ENCODE data around the gene DIAPH2. TPM values are rescaled to one million over a fixed set of nuclear protein-coding genes. Genes with fewer than 3 reads are reported as not detected.

The DIAPH2 gene
- total RNA-seq, 1 donor from 2014 or later, result 34.2 TPM

DNA sequence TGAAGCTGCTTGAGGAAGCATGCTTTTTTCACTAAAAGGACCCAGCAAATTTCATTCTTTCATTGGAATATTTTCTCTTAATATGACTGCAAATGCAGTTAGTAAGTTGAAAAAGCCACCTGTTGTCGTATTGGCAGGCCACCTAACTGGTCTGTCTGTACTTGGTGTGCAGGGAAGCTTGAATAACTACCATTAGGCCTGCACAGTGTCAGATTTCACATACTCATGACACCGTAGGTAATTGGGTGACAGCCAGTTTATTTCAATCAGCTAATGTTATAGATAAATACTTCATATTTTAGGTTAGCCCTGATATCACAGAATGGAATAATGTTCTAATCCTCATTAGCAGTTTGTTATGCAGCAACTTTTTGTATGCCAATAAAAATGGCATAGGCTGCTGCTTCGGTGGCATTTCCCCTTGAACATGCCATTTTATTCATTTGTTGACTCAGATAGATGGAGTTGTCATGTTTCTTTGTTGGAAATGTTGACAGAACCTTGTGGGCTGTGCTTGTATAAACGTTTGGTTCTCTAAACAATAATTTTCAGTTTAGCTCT lies 372.8 kb downstream of the DIAPH2 start:
- DNase-seq (no peak), ATAC-seq (no peak)
- H3K4me3 ChIP-seq, result no peak overlapping the region
- no peak for TF ChIP-seq CTCF (IDR thresholded peaks at IDR 0.05)
- H3K9me3 ChIP-seq, result no peaks in the 10 kb centered on the region
- no peaks in the 10 kb centered on the region for H3K36me3 ChIP-seq
- H3K4me1 ChIP-seq, result no peaks in the 10 kb centered on the region
- intact Hi-C loops (cut with DNase I), result no loop called here
- H3K27me3 ChIP-seq (ENCODE audit: low read depth), result no peaks in the 10 kb centered on the region
- no peak overlapping the region for H3K27ac ChIP-seq

DNA sequence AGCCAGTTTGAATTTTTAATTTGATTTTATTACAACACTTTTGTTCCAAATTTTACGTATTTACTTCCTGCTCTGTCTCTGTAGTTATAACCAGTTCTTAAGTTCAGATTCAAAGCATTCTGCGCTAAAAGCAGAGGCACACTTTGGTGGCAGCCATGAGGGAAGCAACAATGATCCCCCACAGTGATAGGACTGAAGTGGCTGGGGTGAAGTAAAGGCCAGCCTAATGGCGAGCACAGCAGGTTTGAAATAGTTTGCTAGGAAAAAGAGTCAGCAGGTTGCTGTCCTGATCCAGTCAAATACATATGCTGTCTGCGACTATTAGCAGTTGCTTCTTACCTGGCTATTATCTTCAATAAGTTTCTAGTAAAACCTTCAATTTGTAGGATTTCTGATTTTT lies 375.4 kb downstream of the DIAPH2 start:
- H3K4me3 ChIP-seq, result no peak overlapping the region

GRCh38 chrX:97065066-97065465 lies 380.4 kb downstream of the DIAPH2 start:
- Histone ChIP-seq H3K27ac (no peak overlapping the region), H3K4me3 (no peak overlapping the region), H3K36me3 (no peaks in the 10 kb centered on the region), H3K9me3 (no peaks in the 10 kb centered on the region), H3K27me3 (ENCODE audit: low read depth) (no peaks in the 10 kb centered on the region), H3K4me1 (no peaks in the 10 kb centered on the region)
- TF ChIP-seq CTCF (IDR thresholded peaks at IDR 0.05), result no peak
- intact Hi-C loops (cut with DNase I), result no loop called here
- DNase-seq (no peak), ATAC-seq (no peak)

More for the DNA sequence above, 375.4 kb downstream of the DIAPH2 start:
- Histone ChIP-seq H3K9me3 (no peaks in the 10 kb centered on the region), H3K27me3 (ENCODE audit: low read depth) (no peaks in the 10 kb centered on the region), H3K4me1 (no peaks in the 10 kb centered on the region), H3K27ac (no peak overlapping the region), H3K36me3 (no peaks in the 10 kb centered on the region)
- TF ChIP-seq CTCF (IDR thresholded peaks at IDR 0.05), result no peak
- DNase-seq (no peak), ATAC-seq (no peak)
- intact Hi-C loops (cut with DNase I), result no loop called here

- DNase-seq, result no peak
- Histone ChIP-seq H3K9me3 (no peaks in the 10 kb centered on the region), H3K4me3 (no peak overlapping the region), H3K36me3 (no peaks in the 10 kb centered on the region), H3K27ac (no peak overlapping the region), H3K27me3 (ENCODE audit: low read depth) (no peaks in the 10 kb centered on the region), H3K4me1 (no peaks in the 10 kb centered on the region)
- intact Hi-C loops (cut with DNase I), result no loop called here
- no peak for TF ChIP-seq CTCF (IDR thresholded peaks at IDR 0.05)
- ATAC-seq, result no peak
Measured at GRCh38 chrX:97065973-97066372, 381.3 kb downstream of the DIAPH2 start.

DNA sequence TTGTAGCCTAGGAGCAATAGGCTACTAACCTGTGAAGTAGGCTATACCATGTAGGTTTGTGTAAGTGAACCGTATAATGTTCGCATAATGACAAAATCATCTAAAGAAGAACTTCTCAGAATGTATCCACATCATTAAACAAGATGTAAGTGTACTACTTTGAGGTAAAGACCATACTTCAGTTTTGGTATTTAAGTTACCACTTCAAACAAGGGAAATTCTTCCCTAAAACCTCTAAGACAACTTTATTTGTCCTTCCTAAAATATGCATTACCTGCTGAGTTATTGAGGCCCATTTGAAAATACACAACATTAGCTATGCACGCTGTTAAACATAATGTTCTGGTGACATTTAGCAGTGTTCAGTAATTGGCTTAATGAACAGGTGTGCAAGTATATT lies 381.7 kb downstream of the DIAPH2 start:
- no peak overlapping the region for H3K4me3 ChIP-seq
- TF ChIP-seq CTCF (IDR thresholded peaks at IDR 0.05), result no peak
- H3K27me3 ChIP-seq (ENCODE audit: low read depth), result no peaks in the 10 kb centered on the region
- H3K9me3 ChIP-seq, result no peaks in the 10 kb centered on the region
- DNase-seq (no peak), ATAC-seq (no peak)
- intact Hi-C loops (cut with DNase I), result no loop called here
- no peaks in the 10 kb centered on the region for H3K4me1 ChIP-seq
- no peaks in the 10 kb centered on the region for H3K36me3 ChIP-seq
- H3K27ac ChIP-seq, result no peak overlapping the region

- no peaks in the 10 kb centered on the region for H3K36me3 ChIP-seq
- intact Hi-C loops (cut with DNase I), result no loop called here
Measured at GRCh38 chrX:97070346-97070745, 385.7 kb downstream of the DIAPH2 start.

More at GRCh38 chrX:97070346-97070745, 385.7 kb downstream of the DIAPH2 start:
- ATAC-seq (no peak), DNase-seq (no peak)
- Histone ChIP-seq H3K4me3 (no peak overlapping the region), H3K27ac (no peak overlapping the region), H3K27me3 (ENCODE audit: low read depth) (no peaks in the 10 kb centered on the region), H3K9me3 (no peaks in the 10 kb centered on the region), H3K4me1 (no peaks in the 10 kb centered on the region)
- no peak for TF ChIP-seq CTCF (IDR thresholded peaks at IDR 0.05)

Data from lower lobe of right lung (tissue), 2 donors.